OCI-LY7 (cell line): ENCODE results near the gene BICDL2. TPM values are rescaled to one million over a fixed set of nuclear protein-coding genes. Genes with fewer than 3 reads are reported as not detected.

Source experiments
- BruUV-seq: library from RNA; stranded (reverse); fragments of 400-500 nt; replicated peaks from 2 replicates; lab custom pipeline; 2021; lab: Mats Ljungman, UMichigan
- CTCF ChIA-PET: fragments of 300-600 bp; sonication (Branson Sonifier 250); formaldehyde crosslinking; loops from one replicate; lab custom pipeline; 2022; ENCODE audit warnings: antibody characterized with exemption; ENCODE audit not compliant: unreplicated experiment; lab: Charles Lee
- POLR2A ChIA-PET: fragments of 300-600 bp; sonication (Branson Sonifier 250); formaldehyde crosslinking; loops from one replicate; lab custom pipeline; 2022; ENCODE audit warnings: antibody characterized with exemption; lab: Charles Lee
- DNase-seq: peaks from one replicate; pipeline ENCODE4 v3.0.0-alpha.2; 2015; ENCODE audit warnings: low spot score
- H2AFZ ChIP-seq: fragments of 200-600 bp; sonication (generic), shearing (Covaris generic); 2 replicates; pipeline ENCODE4 v1.6.1; 2014; ENCODE audit warnings: mild to moderate bottlenecking, antibody characterized with exemption, low read length, moderate library complexity
- H3K27ac ChIP-seq: fragments of 200-600 bp; sonication (generic); 2 replicates; pipeline ENCODE4 v1.5.1; 2014; ENCODE audit warnings: mixed run types, low read depth, mild to moderate bottlenecking, moderate library complexity, low read length, inconsistent platforms; ENCODE audit not compliant: poor library complexity, severe bottlenecking
- H3K36me3 ChIP-seq: fragments of 200-600 bp; sonication (generic); 2 replicates; pipeline ENCODE4 v1.6.1; 2014; ENCODE audit warnings: mild to moderate bottlenecking, antibody characterized with exemption, low read length, moderate library complexity, mixed read lengths; ENCODE audit not compliant: insufficient read depth
- H3K4me1 ChIP-seq: fragments of 200-600 bp; sonication (generic); 2 replicates; pipeline ENCODE4 v1.5.1; 2014; ENCODE audit warnings: mild to moderate bottlenecking, low read length; ENCODE audit not compliant: insufficient read depth, poor library complexity, severe bottlenecking
- H3K4me2 ChIP-seq: fragments of 200-600 bp; sonication (generic); 2 replicates; pipeline ENCODE4 v1.6.1; 2014; ENCODE audit warnings: mild to moderate bottlenecking, low read length
- H3K4me3 ChIP-seq: fragments of 200-600 bp; sonication (generic); 2 replicates; pipeline ENCODE4 v1.5.1; 2014; ENCODE audit warnings: mild to moderate bottlenecking, low read depth, low read length; ENCODE audit not compliant: poor library complexity, severe bottlenecking
- H3K79me2 ChIP-seq: fragments of 200-600 bp; sonication (generic); 2 replicates; pipeline ENCODE4 v1.6.1; 2016; ENCODE audit warnings: low read depth, mild to moderate bottlenecking, low read length, moderate library complexity, mixed read lengths; ENCODE audit not compliant: insufficient read depth
- H3K9me2 ChIP-seq: fragments of 200-600 bp; sonication (generic); 2 replicates; pipeline ENCODE4 v1.6.1; 2016; ENCODE audit warnings: mild to moderate bottlenecking, low read length, mixed read lengths; ENCODE audit not compliant: insufficient read depth
- H3K9me3 ChIP-seq: fragments of 200-600 bp; sonication (generic); 2 replicates; pipeline ENCODE4 v1.6.1; 2014; ENCODE audit warnings: mild to moderate bottlenecking, mixed run types, low read length, mixed read lengths
- H4K20me1 ChIP-seq: fragments of 200-600 bp; sonication (generic); 2 replicates; pipeline ENCODE4 v1.6.1; 2014; ENCODE audit warnings: mild to moderate bottlenecking, antibody characterized with exemption, low read length, moderate library complexity, mixed read lengths; ENCODE audit not compliant: insufficient read depth
- CTCF ChIP-seq: fragments of 200-600 bp; sonication (generic); conservative IDR thresholded peaks from 2 replicates; pipeline ENCODE4 v1.5.1; 2014; ENCODE audit warnings: mild to moderate bottlenecking, antibody characterized with exemption, low read length, moderate library complexity, mixed read lengths
- EZH2phosphoT487 ChIP-seq: fragments of 200-600 bp; sonication (generic); IDR thresholded peaks from 2 replicates; pipeline ENCODE4 v1.6.1; 2018; ENCODE audit warnings: low read depth, borderline replicate concordance, mild to moderate bottlenecking, mixed run types, antibody characterized with exemption, low read length, moderate library complexity, mixed read lengths
- intact Hi-C: fragments of 100-400 bp; cut with micrococcal nuclease; formaldehyde crosslinking; loops from one replicate; pipeline ENCODE4 v1.10.0; 2022; ENCODE audit not compliant: unreplicated experiment
- total RNA-seq, 2 experiments: library from RNA; depleted of rRNA in 1 of 2; stranded (reverse); fragments of >200 nt in 1 of 2; shearing (Covaris generic) in 1 of 2; gene quantifications; 2 replicates each; pipeline ENCODE4 v1.2.3, GENCODE V29; 2014 to 2022

Gene BICDL2
- total RNA-seq, 2 experiments from 2014 or later, result not detected

GRCh38 chr16:3003582-3004270 is 33.0 kb downstream of the BICDL2 start:
- no peak for TF ChIP-seq EZH2phosphoT487
- peak; percentile 82 for TF ChIP-seq CTCF
- Histone ChIP-seq H4K20me1 (no peaks in the 10 kb centered on the region), H3K9me3 (no peaks in the 10 kb centered on the region), H3K9me2 (no peaks in the 10 kb centered on the region), H3K4me2 (peak overlapping the region; percentile 3; the same call in 1 of the 2 replicates), H2AFZ (no peak overlapping the region), H3K27ac (no peak overlapping the region), H3K79me2 (no peaks in the 10 kb centered on the region), H3K4me1 (peaks cover 23% of the 10 kb centered on the region), H3K36me3 (no peaks in the 10 kb centered on the region), H3K4me3 (peak overlapping the region; percentile 15)
- no TSS peak for BruUV-seq
- intact Hi-C loops, result loop anchor here (1.0 to 2.0 kb wide), 4 partner anchors 17 to 55 kb away; partner anchors contain the start of genes PAQR4 and TNFRSF12A
- peak; percentile 99 for DNase-seq
- CTCF ChIA-PET, result interaction anchor here (0.6 to 1.5 kb wide), 5 partner anchors 21 to 84 kb away, joined by 3 to 5 read pairs (median 3); partner anchors contain the start of gene PKMYT1
- POLR2A ChIA-PET, result interaction anchor here (1.1 to 1.3 kb wide), 2 partner anchors 24 to 45 kb away, joined by 4 to 6 read pairs; no protein-coding TSS in a partner anchor

GRCh38 chr16:3001316-3001715 is 35.4 kb downstream of the BICDL2 start:
- H3K4me2 ChIP-seq, result no peak overlapping the region
- no peak overlapping the region for H3K4me3 ChIP-seq
- no peak overlapping the region for H2AFZ ChIP-seq
- no peaks in the 10 kb centered on the region for H3K9me3 ChIP-seq
- no peak for DNase-seq
- no peaks in the 10 kb centered on the region for H3K9me2 ChIP-seq
- no TSS peak for BruUV-seq
- no peaks in the 10 kb centered on the region for H3K36me3 ChIP-seq
- ChIA-PET POLR2A (no interaction called here), CTCF (no interaction called here)
- no peak overlapping the region for H3K27ac ChIP-seq
- peaks cover 4% of the 10 kb centered on the region for H3K4me1 ChIP-seq
- no peaks in the 10 kb centered on the region for H3K79me2 ChIP-seq
- no peaks in the 10 kb centered on the region for H4K20me1 ChIP-seq
- no peak for TF ChIP-seq EZH2phosphoT487
- TF ChIP-seq CTCF, result no peak
- intact Hi-C loops, result no loop called here

DNA sequence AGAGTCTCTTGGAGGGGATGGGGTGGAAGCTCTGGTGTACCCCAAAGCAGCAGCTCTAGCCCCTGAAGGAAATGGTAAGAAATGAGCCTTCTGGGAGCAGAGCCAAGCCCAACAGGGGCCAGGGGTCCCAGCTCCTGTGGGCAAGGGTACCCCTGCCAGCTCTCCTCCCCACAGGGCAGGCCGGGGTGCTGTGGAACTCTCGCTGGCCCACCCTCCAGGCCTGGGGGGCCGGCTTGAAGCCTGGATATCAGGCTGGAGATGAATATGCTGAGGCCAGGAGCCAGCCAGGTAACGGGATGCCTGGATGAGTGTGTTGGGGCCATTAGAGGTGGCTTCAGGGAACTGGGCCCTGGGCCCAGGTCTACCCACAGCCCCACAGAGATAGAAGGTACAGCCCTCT is 36.2 kb downstream of the BICDL2 start:
- no peak overlapping the region for H2AFZ ChIP-seq
- H4K20me1 ChIP-seq, result no peaks in the 10 kb centered on the region
- H3K27ac ChIP-seq, result no peak overlapping the region
- H3K4me3 ChIP-seq, result no peak overlapping the region
- no peaks in the 10 kb centered on the region for H3K79me2 ChIP-seq
- POLR2A ChIA-PET, result no interaction called here
- peaks cover 4% of the 10 kb centered on the region for H3K4me1 ChIP-seq
- no peaks in the 10 kb centered on the region for H3K9me3 ChIP-seq
- intact Hi-C loops, result no loop called here
- H3K9me2 ChIP-seq, result no peaks in the 10 kb centered on the region
- H3K36me3 ChIP-seq, result no peaks in the 10 kb centered on the region
- no TSS peak for BruUV-seq
- no peak for TF ChIP-seq EZH2phosphoT487
- TF ChIP-seq CTCF, result no peak
- no peak for DNase-seq
- CTCF ChIA-PET, result no interaction called here
- no peak overlapping the region for H3K4me2 ChIP-seq
